Activated T-helper 1 cell treated with anti-CD3 and anti-CD28 coated beads, Interleukin-2, amount 50 U/mL, for 16 hours (primary cell): ENCODE measurements around the gene TMPRSS11E.
"Not testable (repeated sequence)": the region's sequence is repeated elsewhere in the genome, so short reads cannot be mapped to it uniquely, and the experiment has no call there.

Experiments used
- DNase-seq, 2 donors: peaks; one replicate each; pipeline ENCODE4 v3.0.0-alpha.2; 2020; ENCODE audit warnings: low read depth in 1 of 2, low spot score in 1 of 2

The TMPRSS11E gene

GRCh38 chr4:68461790-68462189 lies 14.5 kb downstream of the TMPRSS11E start:
- no peak for DNase-seq

GRCh38 chr4:68462691-68463090 lies 15.4 kb downstream of the TMPRSS11E start:
- DNase-seq, result no peak

- DNase-seq, result no peak
Measured at GRCh38 chr4:68463796-68464195, 16.5 kb downstream of the TMPRSS11E start.

GRCh38 chr4:68465058-68465457 lies 17.8 kb downstream of the TMPRSS11E start:
- no peak for DNase-seq

GRCh38 chr4:68466185-68466584 lies 18.9 kb downstream of the TMPRSS11E start:
- no peak for DNase-seq

- no peak for DNase-seq
Measured at GRCh38 chr4:68466751-68467150, 19.5 kb downstream of the TMPRSS11E start.

GRCh38 chr4:68469482-68469881 lies 22.2 kb downstream of the TMPRSS11E start:
- no peak for DNase-seq

GRCh38 chr4:68476191-68476590 lies 28.9 kb downstream of the TMPRSS11E start:
- DNase-seq, result no peak

- no peak for DNase-seq
Measured at GRCh38 chr4:68489338-68489737, 42.1 kb downstream of the TMPRSS11E start.

GRCh38 chr4:68490826-68491457 lies 43.7 kb downstream of the TMPRSS11E start:
- DNase-seq, result no peak

GRCh38 chr4:68494688-68495087 lies 47.4 kb downstream of the TMPRSS11E start:
- DNase-seq, result no peak

- peak; percentile 4 to 5 for DNase-seq
Measured at GRCh38 chr4:68498413-68499007, 51.2 kb downstream of the TMPRSS11E start.

GRCh38 chr4:68499021-68499420 lies 51.8 kb downstream of the TMPRSS11E start:
- DNase-seq, result no peak

GRCh38 chr4:68503462-68503861 lies 56.2 kb downstream of the TMPRSS11E start:
- DNase-seq, result not testable (repeated sequence)

- not testable (repeated sequence) for DNase-seq
Measured at GRCh38 chr4:68504836-68505235, 57.6 kb downstream of the TMPRSS11E start.

GRCh38 chr4:68505452-68505851 lies 58.2 kb downstream of the TMPRSS11E start:
- not testable (repeated sequence) for DNase-seq

GRCh38 chr4:68518889-68519288 lies 71.6 kb downstream of the TMPRSS11E start:
- DNase-seq, result no peak

GRCh38 chr4:68520985-68521384 lies 73.7 kb downstream of the TMPRSS11E start:
- no peak for DNase-seq

GRCh38 chr4:68522232-68522631 lies 75.0 kb downstream of the TMPRSS11E start:
- not testable (repeated sequence) for DNase-seq

GRCh38 chr4:68535974-68536373 lies 88.7 kb downstream of the TMPRSS11E start:
- DNase-seq, result no peak

- DNase-seq, result no peak
Measured at GRCh38 chr4:68536375-68536774, 89.1 kb downstream of the TMPRSS11E start.

GRCh38 chr4:68542742-68543141 lies 95.5 kb downstream of the TMPRSS11E start:
- DNase-seq, result not testable (repeated sequence)
